HepG2 (cell line): ENCODE data around the gene SCRG1. TPM values are rescaled to one million over a fixed set of nuclear protein-coding genes. Genes with fewer than 3 reads are reported as not detected.

ENCODE experiments used
- BRCA1 ChIP-seq: sonication (generic); formaldehyde crosslinking; IDR thresholded peaks from 2 replicates; pipeline ENCODE4 v1.4.0; 2020; ENCODE audit warnings: missing genetic modification reagents
- GATA4 ChIP-seq: sonication (generic); IDR thresholded peaks from 2 replicates; pipeline ENCODE4 v1.6.1; 2016; ENCODE audit warnings: antibody characterized with exemption, low read depth, borderline replicate concordance
- GFI1 ChIP-seq: sonication (generic); formaldehyde crosslinking; IDR thresholded peaks from 2 replicates; pipeline ENCODE4 v1.5.0; 2020; ENCODE audit warnings: missing genetic modification reagents, mild to moderate bottlenecking, borderline replicate concordance
- GLMP ChIP-seq: sonication (generic); formaldehyde crosslinking; IDR thresholded peaks from 2 replicates; pipeline ENCODE4 v1.9.0; 2021; ENCODE audit warnings: missing genetic modification reagents, mild to moderate bottlenecking, borderline replicate concordance
- HNRNPK ChIP-seq: fragments of 200-400 bp; formaldehyde crosslinking; IDR thresholded peaks from 2 replicates; pipeline ENCODE4 v1.6.1; 2018; ENCODE audit warnings: low read length, low read depth, moderate library complexity, mild to moderate bottlenecking; ENCODE audit not compliant: poor library complexity, severe bottlenecking
- HNRNPLL ChIP-seq: fragments of 200-400 bp; formaldehyde crosslinking; IDR thresholded peaks from 2 replicates; pipeline ENCODE4 v1.6.1; 2017; ENCODE audit warnings: mild to moderate bottlenecking, low read depth, low read length; ENCODE audit not compliant: poor library complexity, severe bottlenecking
- KDM2A ChIP-seq: sonication (generic); formaldehyde crosslinking; IDR thresholded peaks from 2 replicates; pipeline ENCODE4 v1.4.0; 2020; ENCODE audit warnings: low read depth, missing genetic modification reagents, borderline replicate concordance
- KDM4B ChIP-seq: sonication (generic); formaldehyde crosslinking; IDR thresholded peaks from 2 replicates; pipeline ENCODE4 v1.4.0; 2020; ENCODE audit warnings: missing genetic modification reagents
- MXD4 ChIP-seq: IDR thresholded peaks from 2 replicates; pipeline ENCODE4 v1.6.1; 2016; ENCODE audit warnings: mild to moderate bottlenecking, missing biosample characterization, missing genetic modification reagents
- PLRG1 ChIP-seq: fragments of 450-650 bp; conservative IDR thresholded peaks from 2 replicates; pipeline ENCODE4 v1.6.1; 2016
- SOX13 ChIP-seq, 3 experiments: fragments of 450-650 bp in 1 of 3; sonication (generic) in 1 of 3; formaldehyde crosslinking in 1 of 3; IDR thresholded peaks in 2 of 3; conservative IDR thresholded peaks in 1 of 3; 2 replicates each; pipeline versions ENCODE4 v1.5.0 to v1.6.1; 2016 to 2020; ENCODE audit warnings: antibody characterized with exemption in 1 of 3, mild to moderate bottlenecking in 1 of 3, missing compliant biosample characterization in 1 of 3, missing genetic modification reagents in 1 of 3, moderate library complexity in 1 of 3
- SP5 ChIP-seq: IDR thresholded peaks from 2 replicates; pipeline ENCODE4 v1.6.1; 2016; ENCODE audit warnings: low read depth, borderline replicate concordance
- ZC3H13 ChIP-seq: sonication (generic); formaldehyde crosslinking; IDR thresholded peaks from 2 replicates; pipeline ENCODE4 v1.8.1; 2023; ENCODE audit warnings: mild to moderate bottlenecking, missing genetic modification reagents, moderate library complexity
- ZNF232 ChIP-seq: sonication (generic); formaldehyde crosslinking; IDR thresholded peaks from 2 replicates; pipeline ENCODE4 v1.4.0; 2020; ENCODE audit warnings: missing genetic modification reagents, borderline replicate concordance
- ZNF891 ChIP-seq: sonication (generic); formaldehyde crosslinking; IDR thresholded peaks from 2 replicates; pipeline ENCODE4 v1.5.0; 2020; ENCODE audit warnings: mild to moderate bottlenecking, missing genetic modification reagents
- polyA plus RNA-seq, 8 experiments: library from polyadenylated mRNA; depleted of rRNA in 3 of 8; stranded (reverse) in 7 of 8; unstranded in 1 of 8; fragments of >200 nt; fragmentation: Illumina TruSeq in 4 of 8; extraction: Trizol in 4 of 8; gene quantifications; 2 replicates each; pipeline versions ENCODE4 v1.2.1 to v1.2.3, GENCODE V29; 2011 to 2016; ENCODE audit warnings: low read depth in 4 of 8, missing spikeins in 1 of 8, mixed read lengths in 1 of 8; ENCODE audit not compliant: insufficient read depth in 1 of 8
- total RNA-seq, 5 experiments: library from RNA; depleted of rRNA; stranded (reverse); fragments of >200 nt; fragmentation: Illumina TruSeq; extraction: Trizol; gene quantifications; 2 replicates each; pipeline ENCODE4 v1.2.3, GENCODE V29; 2016; ENCODE audit warnings: low read depth in 1 of 5
- TF ChIP-seq, protein P1 (sequence below): sonication (generic); formaldehyde crosslinking; IDR thresholded peaks from 2 replicates; pipeline ENCODE4 v1.8.0; 2022; ENCODE audit warnings: missing genetic modification reagents, mild to moderate bottlenecking, borderline replicate concordance
- TF ChIP-seq, protein P2 (sequence below), 2 experiments: IDR thresholded peaks; 2 replicates each; pipeline ENCODE4 v1.6.1; 2011 to 2012; ENCODE audit warnings: low read length in 2 of 2, borderline replicate concordance in 1 of 2, low read depth in 1 of 2, mild to moderate bottlenecking in 1 of 2, moderate library complexity in 1 of 2
- TF ChIP-seq, protein P3 (sequence below): sonication (generic); formaldehyde crosslinking; IDR thresholded peaks from 2 replicates; pipeline ENCODE4 v1.5.1; 2020; ENCODE audit warnings: mild to moderate bottlenecking, missing genetic modification reagents

Gene SCRG1
- total and polyA plus RNA-seq, 2 of the 13 experiments (the other 11 are each of a cell fraction or from before 2014, with no cell fraction given) = not detected

- TF ChIP-seq GLMP (CRISPR knock-in tag) (no peak), BRCA1 (CRISPR knock-in tag) (no peak), SOX13 (IDR thresholded peaks at IDR 0.05) (no peak), SOX13 (CRISPR knock-in tag; conservative IDR thresholded peaks at IDR 0.05 in 1 of 2, IDR thresholded peaks at IDR 0.05 in 1 of 2) (peak in 1 of 2 experiments; percentile 37; a peak in 1 of 4 replicates), HNRNPLL (peak; percentile 82), PLRG1 (no peak), ZNF232 (CRISPR knock-in tag) (peak; percentile 31; the same call in 1 of the 2 replicates), ZC3H13 (CRISPR knock-in tag) (no peak), ZNF891 (CRISPR knock-in tag) (peak; percentile 56; the same call in 1 of the 2 replicates), HNRNPK (peak; percentile 1), KDM2A (CRISPR knock-in tag) (peak; percentile 84; the same call in 1 of the 2 replicates), SP5 (0 out of 2 replicates have a peak, but pooled peaks have one; percentile 25), KDM4B (CRISPR knock-in tag) (0 out of 2 replicates have a peak, but pooled peaks have one; percentile 60), MXD4 (CRISPR knock-in tag) (peak; percentile 82), GATA4 (peak; percentile 84), GFI1 (no peak)
- TF ChIP-seq, protein P1, sequence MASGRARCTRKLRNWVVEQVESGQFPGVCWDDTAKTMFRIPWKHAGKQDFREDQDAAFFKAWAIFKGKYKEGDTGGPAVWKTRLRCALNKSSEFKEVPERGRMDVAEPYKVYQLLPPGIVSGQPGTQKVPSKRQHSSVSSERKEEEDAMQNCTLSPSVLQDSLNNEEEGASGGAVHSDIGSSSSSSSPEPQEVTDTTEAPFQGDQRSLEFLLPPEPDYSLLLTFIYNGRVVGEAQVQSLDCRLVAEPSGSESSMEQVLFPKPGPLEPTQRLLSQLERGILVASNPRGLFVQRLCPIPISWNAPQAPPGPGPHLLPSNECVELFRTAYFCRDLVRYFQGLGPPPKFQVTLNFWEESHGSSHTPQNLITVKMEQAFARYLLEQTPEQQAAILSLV (CRISPR knock-in tag) = 0 out of 2 replicates have a peak, but pooled peaks have one; percentile 45
- TF ChIP-seq, protein P2, sequence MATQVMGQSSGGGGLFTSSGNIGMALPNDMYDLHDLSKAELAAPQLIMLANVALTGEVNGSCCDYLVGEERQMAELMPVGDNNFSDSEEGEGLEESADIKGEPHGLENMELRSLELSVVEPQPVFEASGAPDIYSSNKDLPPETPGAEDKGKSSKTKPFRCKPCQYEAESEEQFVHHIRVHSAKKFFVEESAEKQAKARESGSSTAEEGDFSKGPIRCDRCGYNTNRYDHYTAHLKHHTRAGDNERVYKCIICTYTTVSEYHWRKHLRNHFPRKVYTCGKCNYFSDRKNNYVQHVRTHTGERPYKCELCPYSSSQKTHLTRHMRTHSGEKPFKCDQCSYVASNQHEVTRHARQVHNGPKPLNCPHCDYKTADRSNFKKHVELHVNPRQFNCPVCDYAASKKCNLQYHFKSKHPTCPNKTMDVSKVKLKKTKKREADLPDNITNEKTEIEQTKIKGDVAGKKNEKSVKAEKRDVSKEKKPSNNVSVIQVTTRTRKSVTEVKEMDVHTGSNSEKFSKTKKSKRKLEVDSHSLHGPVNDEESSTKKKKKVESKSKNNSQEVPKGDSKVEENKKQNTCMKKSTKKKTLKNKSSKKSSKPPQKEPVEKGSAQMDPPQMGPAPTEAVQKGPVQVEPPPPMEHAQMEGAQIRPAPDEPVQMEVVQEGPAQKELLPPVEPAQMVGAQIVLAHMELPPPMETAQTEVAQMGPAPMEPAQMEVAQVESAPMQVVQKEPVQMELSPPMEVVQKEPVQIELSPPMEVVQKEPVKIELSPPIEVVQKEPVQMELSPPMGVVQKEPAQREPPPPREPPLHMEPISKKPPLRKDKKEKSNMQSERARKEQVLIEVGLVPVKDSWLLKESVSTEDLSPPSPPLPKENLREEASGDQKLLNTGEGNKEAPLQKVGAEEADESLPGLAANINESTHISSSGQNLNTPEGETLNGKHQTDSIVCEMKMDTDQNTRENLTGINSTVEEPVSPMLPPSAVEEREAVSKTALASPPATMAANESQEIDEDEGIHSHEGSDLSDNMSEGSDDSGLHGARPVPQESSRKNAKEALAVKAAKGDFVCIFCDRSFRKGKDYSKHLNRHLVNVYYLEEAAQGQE (IDR thresholded peaks at IDR 0.05; ENCODE audit: borderline replicate concordance in 1 of 2, low read depth in 1 of 2, low read length in 2 of 2) = peak; percentile 11 to 80; a peak in 3 of 4 replicates
- TF ChIP-seq, protein P3, sequence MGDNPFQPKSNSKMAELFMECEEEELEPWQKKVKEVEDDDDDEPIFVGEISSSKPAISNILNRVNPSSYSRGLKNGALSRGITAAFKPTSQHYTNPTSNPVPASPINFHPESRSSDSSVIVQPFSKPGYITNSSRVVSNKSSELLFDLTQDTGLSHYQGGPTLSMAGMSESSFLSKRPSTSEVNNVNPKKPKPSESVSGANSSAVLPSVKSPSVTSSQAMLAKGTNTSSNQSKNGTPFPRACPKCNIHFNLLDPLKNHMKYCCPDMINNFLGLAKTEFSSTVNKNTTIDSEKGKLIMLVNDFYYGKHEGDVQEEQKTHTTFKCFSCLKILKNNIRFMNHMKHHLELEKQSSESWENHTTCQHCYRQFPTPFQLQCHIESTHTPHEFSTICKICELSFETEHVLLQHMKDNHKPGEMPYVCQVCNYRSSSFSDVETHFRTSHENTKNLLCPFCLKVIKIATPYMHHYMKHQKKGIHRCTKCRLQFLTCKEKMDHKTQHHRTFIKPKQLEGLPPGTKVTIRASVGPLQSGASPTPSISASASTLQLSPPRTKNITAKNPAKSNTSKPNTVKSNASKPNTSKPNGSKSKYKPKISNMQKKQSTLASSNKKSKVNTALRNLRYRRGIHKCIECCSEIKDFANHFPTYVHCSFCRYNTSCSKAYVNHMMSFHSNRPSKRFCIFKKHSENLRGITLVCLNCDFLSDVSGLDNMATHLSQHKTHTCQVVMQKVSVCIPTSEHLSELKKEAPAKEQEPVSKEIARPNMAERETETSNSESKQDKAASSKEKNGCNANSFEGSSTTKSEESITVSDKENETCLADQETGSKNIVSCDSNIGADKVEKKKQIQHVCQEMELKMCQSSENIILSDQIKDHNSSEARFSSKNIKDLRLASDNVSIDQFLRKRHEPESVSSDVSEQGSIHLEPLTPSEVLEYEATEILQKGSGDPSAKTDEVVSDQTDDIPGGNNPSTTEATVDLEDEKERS (CRISPR knock-in tag) = no peak
Observed at GRCh38 chr4:173370477-173371291, 28.2 kb downstream of the SCRG1 start, which contains the start of gene SAP30 (continued).
